ENCODE results near the gene SLF2. TPM values are rescaled to one million over a fixed set of nuclear protein-coding genes. Genes with fewer than 3 reads are reported as not detected.
A peak's percentile ranks its signal among the peaks of the same experiment; 100 is the strongest.

Gene SLF2
- total and polyA plus RNA-seq, 2 of the 13 experiments (the other 11 are each of a cell fraction or from before 2014, with no cell fraction given) = 12.2 to 48.1 TPM

DNA sequence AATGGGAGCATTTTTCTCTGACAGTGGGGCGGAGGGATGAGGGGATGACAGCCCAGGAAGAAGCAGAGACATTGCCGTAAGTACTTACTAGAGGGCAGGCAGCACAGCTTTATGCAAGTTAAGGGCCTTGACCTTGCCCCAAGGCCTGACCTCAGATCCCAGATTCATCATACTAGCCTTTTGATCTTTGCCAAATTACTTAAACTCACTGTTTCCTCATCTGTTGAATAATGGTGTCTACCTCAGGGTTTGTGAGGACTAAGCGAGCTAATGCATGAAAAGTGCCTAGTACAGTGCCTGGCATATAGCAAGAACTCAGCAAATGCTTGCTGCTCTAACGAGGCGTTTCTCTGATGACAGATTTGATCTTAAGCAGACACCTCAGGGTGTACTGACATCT lies 53.1 kb downstream of the SLF2 start (continued):
- TF ChIP-seq GATAD1 (CRISPR knock-in tag; IDR thresholded peaks at IDR 0.05) (no peak), KDM5B (CRISPR knock-in tag; IDR thresholded peaks at IDR 0.05; ENCODE audit: borderline replicate concordance) (no peak), ETV6 (CRISPR knock-in tag; conservative IDR thresholded peaks at IDR 0.05) (no peak), ZNF570 (CRISPR knock-in tag; IDR thresholded peaks at IDR 0.05; ENCODE audit: borderline replicate concordance) (no peak), ZNF30 (CRISPR knock-in tag; IDR thresholded peaks at IDR 0.05) (no peak), NR2F1 (CRISPR knock-in tag; IDR thresholded peaks at IDR 0.05) (peak; percentile 59 to 80; a peak in 3 of 4 replicates), ZSCAN31 (CRISPR knock-in tag; IDR thresholded peaks at IDR 0.05; ENCODE audit: low read depth) (no peak), JUND (CRISPR knock-in tag; IDR thresholded peaks at IDR 0.05) (no peak), ZNF773 (CRISPR knock-in tag; IDR thresholded peaks at IDR 0.05; ENCODE audit: borderline replicate concordance) (no peak), ZNF761 (CRISPR knock-in tag; conservative IDR thresholded peaks at IDR 0.05) (no peak), HES4 (CRISPR knock-in tag; IDR thresholded peaks at IDR 0.05; ENCODE audit: borderline replicate concordance) (no peak), ATRX (CRISPR knock-in tag; IDR thresholded peaks at IDR 0.05; ENCODE audit: borderline replicate concordance) (no peak), MIXL1 (CRISPR knock-in tag; IDR thresholded peaks at IDR 0.05) (no peak), ZNF749 (CRISPR knock-in tag; IDR thresholded peaks at IDR 0.05; ENCODE audit: borderline replicate concordance) (no peak)
- TF ChIP-seq, protein P1, sequence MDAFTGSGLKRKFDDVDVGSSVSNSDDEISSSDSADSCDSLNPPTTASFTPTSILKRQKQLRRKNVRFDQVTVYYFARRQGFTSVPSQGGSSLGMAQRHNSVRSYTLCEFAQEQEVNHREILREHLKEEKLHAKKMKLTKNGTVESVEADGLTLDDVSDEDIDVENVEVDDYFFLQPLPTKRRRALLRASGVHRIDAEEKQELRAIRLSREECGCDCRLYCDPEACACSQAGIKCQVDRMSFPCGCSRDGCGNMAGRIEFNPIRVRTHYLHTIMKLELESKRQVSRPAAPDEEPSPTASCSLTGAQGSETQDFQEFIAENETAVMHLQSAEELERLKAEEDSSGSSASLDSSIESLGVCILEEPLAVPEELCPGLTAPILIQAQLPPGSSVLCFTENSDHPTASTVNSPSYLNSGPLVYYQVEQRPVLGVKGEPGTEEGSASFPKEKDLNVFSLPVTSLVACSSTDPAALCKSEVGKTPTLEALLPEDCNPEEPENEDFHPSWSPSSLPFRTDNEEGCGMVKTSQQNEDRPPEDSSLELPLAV (CRISPR knock-in tag; conservative IDR thresholded peaks at IDR 0.05; ENCODE audit: low read depth) = no peak
- TF ChIP-seq, protein P2, sequence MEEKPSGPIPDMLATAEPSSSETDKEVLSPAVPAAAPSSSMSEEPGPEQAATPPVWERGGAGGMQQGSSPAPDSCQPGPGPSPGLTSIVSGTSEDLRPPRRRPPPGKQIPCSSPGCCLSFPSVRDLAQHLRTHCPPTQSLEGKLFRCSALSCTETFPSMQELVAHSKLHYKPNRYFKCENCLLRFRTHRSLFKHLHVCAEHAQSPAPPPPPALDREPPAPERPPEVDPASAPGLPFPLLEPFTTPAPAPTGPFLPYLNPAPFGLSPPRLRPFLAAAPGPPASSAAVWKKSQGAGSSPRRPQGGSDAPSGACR (CRISPR knock-in tag; IDR thresholded peaks at IDR 0.05) = no peak
- TF ChIP-seq, protein P3, sequence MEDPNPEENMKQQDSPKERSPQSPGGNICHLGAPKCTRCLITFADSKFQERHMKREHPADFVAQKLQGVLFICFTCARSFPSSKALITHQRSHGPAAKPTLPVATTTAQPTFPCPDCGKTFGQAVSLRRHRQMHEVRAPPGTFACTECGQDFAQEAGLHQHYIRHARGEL (CRISPR knock-in tag; IDR thresholded peaks at IDR 0.05) = no peak
- TF ChIP-seq, protein P4, sequence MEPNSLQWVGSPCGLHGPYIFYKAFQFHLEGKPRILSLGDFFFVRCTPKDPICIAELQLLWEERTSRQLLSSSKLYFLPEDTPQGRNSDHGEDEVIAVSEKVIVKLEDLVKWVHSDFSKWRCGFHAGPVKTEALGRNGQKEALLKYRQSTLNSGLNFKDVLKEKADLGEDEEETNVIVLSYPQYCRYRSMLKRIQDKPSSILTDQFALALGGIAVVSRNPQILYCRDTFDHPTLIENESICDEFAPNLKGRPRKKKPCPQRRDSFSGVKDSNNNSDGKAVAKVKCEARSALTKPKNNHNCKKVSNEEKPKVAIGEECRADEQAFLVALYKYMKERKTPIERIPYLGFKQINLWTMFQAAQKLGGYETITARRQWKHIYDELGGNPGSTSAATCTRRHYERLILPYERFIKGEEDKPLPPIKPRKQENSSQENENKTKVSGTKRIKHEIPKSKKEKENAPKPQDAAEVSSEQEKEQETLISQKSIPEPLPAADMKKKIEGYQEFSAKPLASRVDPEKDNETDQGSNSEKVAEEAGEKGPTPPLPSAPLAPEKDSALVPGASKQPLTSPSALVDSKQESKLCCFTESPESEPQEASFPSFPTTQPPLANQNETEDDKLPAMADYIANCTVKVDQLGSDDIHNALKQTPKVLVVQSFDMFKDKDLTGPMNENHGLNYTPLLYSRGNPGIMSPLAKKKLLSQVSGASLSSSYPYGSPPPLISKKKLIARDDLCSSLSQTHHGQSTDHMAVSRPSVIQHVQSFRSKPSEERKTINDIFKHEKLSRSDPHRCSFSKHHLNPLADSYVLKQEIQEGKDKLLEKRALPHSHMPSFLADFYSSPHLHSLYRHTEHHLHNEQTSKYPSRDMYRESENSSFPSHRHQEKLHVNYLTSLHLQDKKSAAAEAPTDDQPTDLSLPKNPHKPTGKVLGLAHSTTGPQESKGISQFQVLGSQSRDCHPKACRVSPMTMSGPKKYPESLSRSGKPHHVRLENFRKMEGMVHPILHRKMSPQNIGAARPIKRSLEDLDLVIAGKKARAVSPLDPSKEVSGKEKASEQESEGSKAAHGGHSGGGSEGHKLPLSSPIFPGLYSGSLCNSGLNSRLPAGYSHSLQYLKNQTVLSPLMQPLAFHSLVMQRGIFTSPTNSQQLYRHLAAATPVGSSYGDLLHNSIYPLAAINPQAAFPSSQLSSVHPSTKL (CRISPR knock-in tag; IDR thresholded peaks at IDR 0.05) = no peak
- TF ChIP-seq, protein P5, sequence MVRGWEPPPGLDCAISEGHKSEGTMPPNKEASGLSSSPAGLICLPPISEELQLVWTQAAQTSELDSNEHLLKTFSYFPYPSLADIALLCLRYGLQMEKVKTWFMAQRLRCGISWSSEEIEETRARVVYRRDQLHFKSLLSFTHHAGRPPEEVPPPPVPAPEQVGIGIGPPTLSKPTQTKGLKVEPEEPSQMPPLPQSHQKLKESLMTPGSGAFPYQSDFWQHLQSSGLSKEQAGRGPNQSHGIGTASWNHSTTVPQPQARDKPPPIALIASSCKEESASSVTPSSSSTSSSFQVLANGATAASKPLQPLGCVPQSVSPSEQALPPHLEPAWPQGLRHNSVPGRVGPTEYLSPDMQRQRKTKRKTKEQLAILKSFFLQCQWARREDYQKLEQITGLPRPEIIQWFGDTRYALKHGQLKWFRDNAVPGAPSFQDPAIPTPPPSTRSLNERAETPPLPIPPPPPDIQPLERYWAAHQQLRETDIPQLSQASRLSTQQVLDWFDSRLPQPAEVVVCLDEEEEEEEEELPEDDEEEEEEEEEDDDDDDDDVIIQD (CRISPR knock-in tag; IDR thresholded peaks at IDR 0.05; ENCODE audit: low read depth) = no peak
- TF ChIP-seq, protein P6, sequence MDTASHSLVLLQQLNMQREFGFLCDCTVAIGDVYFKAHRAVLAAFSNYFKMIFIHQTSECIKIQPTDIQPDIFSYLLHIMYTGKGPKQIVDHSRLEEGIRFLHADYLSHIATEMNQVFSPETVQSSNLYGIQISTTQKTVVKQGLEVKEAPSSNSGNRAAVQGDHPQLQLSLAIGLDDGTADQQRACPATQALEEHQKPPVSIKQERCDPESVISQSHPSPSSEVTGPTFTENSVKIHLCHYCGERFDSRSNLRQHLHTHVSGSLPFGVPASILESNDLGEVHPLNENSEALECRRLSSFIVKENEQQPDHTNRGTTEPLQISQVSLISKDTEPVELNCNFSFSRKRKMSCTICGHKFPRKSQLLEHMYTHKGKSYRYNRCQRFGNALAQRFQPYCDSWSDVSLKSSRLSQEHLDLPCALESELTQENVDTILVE (CRISPR knock-in tag; IDR thresholded peaks at IDR 0.05) = no peak
- TF ChIP-seq, protein P7, sequence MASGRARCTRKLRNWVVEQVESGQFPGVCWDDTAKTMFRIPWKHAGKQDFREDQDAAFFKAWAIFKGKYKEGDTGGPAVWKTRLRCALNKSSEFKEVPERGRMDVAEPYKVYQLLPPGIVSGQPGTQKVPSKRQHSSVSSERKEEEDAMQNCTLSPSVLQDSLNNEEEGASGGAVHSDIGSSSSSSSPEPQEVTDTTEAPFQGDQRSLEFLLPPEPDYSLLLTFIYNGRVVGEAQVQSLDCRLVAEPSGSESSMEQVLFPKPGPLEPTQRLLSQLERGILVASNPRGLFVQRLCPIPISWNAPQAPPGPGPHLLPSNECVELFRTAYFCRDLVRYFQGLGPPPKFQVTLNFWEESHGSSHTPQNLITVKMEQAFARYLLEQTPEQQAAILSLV (CRISPR knock-in tag; IDR thresholded peaks at IDR 0.05; ENCODE audit: borderline replicate concordance) = no peak

Data from HepG2 (cell line).